ENCODE measurements around the gene NKAIN1. TPM values are rescaled to one million over a fixed set of nuclear protein-coding genes. Genes with fewer than 3 reads are reported as not detected.
A peak's percentile ranks its signal among the peaks of the same experiment; 100 is the strongest.

Gene NKAIN1
- total RNA-seq, 4 donors from 2014 or later = 1.4 to 4.6 (median 4.0) TPM

GRCh38 chr1:31189696-31190674, 49.7 kb downstream of the NKAIN1 start:
- Histone ChIP-seq H3K4me3 (no peak overlapping the region), H3K27me3 (no peaks in the 10 kb centered on the region), H3K27ac (no peak overlapping the region), H3K36me3 (no peaks in the 10 kb centered on the region), H3K4me1 (no peaks in the 10 kb centered on the region), H3K9me3 (no peaks in the 10 kb centered on the region)
- ATAC-seq (no peak), DNase-seq (no peak)
- in situ Hi-C loops (cut with MboI; ENCODE audit: low sequenced_read_pairs in 4 of 4) (loop anchor here (10.0 to 25.0 kb wide), 4 partner anchors 145 to 355 kb away; no protein-coding TSS in a partner anchor), intact Hi-C loops (cut with DNase I; ENCODE audit: low total_unique reads) (no loop called here)
- TF ChIP-seq CTCF (IDR thresholded peaks at IDR 0.05 in 4 of 5, conservative IDR thresholded peaks at IDR 0.05 in 1 of 5) (no peak), POLR2A (IDR thresholded peaks at IDR 0.05) (no peak)

- intact Hi-C loops (cut with DNase I; ENCODE audit: low total_unique reads) = loop anchor here (2.0 to 5.0 kb wide), 4 partner anchors 21 to 365 kb away; no protein-coding TSS in a partner anchor
- in situ Hi-C loops (cut with MboI; ENCODE audit: low sequenced_read_pairs in 4 of 4) = loop anchor here (10.0 to 25.0 kb wide), 4 partner anchors 151 to 361 kb away; no protein-coding TSS in a partner anchor
- no peaks in the 10 kb centered on the region for H3K9me3 ChIP-seq
- DNase-seq = no peak
- peak; percentile 66 to 89 (median 86) for TF ChIP-seq CTCF (IDR thresholded peaks at IDR 0.05 in 4 of 5, conservative IDR thresholded peaks at IDR 0.05 in 1 of 5)
- no peak for TF ChIP-seq POLR2A (IDR thresholded peaks at IDR 0.05)
- no peaks in the 10 kb centered on the region for H3K36me3 ChIP-seq
- no peaks in the 10 kb centered on the region for H3K27me3 ChIP-seq
- peaks cover 8 to 16% of the 10 kb centered on the region in 2 donors for H3K4me1 ChIP-seq
- H3K4me3 ChIP-seq = no peak overlapping the region
- H3K27ac ChIP-seq = no peak overlapping the region
- ATAC-seq = no peak
Observed at GRCh38 chr1:31183927-31184554, 55.6 kb downstream of the NKAIN1 start.

- Histone ChIP-seq H3K27me3 (no peaks in the 10 kb centered on the region), H3K27ac (peak overlapping the region in 1 of 4 donors; percentile 27), H3K4me3 (no peak overlapping the region), H3K9me3 (no peaks in the 10 kb centered on the region), H3K36me3 (no peaks in the 10 kb centered on the region), H3K4me1 (peaks cover 8 to 16% of the 10 kb centered on the region in 2 donors)
- ATAC-seq = no peak
- intact Hi-C loops (cut with DNase I; ENCODE audit: low total_unique reads) = loop anchor here (2.0 to 5.0 kb wide), 3 partner anchors 20 to 366 kb away; no protein-coding TSS in a partner anchor
- TF ChIP-seq CTCF (IDR thresholded peaks at IDR 0.05 in 4 of 5, conservative IDR thresholded peaks at IDR 0.05 in 1 of 5) (no peak), POLR2A (IDR thresholded peaks at IDR 0.05) (no peak)
- in situ Hi-C loops (cut with MboI; ENCODE audit: low sequenced_read_pairs in 4 of 4) = loop anchor here (10.0 to 25.0 kb wide), 4 partner anchors 152 to 362 kb away; no protein-coding TSS in a partner anchor
- DNase-seq = no peak
Observed at GRCh38 chr1:31183126-31183525, 56.6 kb downstream of the NKAIN1 start.

GRCh38 chr1:31182352-31182751, 57.3 kb downstream of the NKAIN1 start:
- no peaks in the 10 kb centered on the region for H3K36me3 ChIP-seq
- ATAC-seq = peak; percentile 88 to 92
- DNase-seq = peak; percentile 80 to 83
- peak overlapping the region in 3 of 4 donors; percentile 39 to 49 (median 48) for H3K27ac ChIP-seq
- H3K4me1 ChIP-seq = peaks cover 8 to 16% of the 10 kb centered on the region in 2 donors
- no peak for TF ChIP-seq POLR2A (IDR thresholded peaks at IDR 0.05)
- peak; percentile 8 to 59 (median 54) for TF ChIP-seq CTCF (IDR thresholded peaks at IDR 0.05 in 4 of 5, conservative IDR thresholded peaks at IDR 0.05 in 1 of 5)
- no peaks in the 10 kb centered on the region for H3K27me3 ChIP-seq
- in situ Hi-C loops (cut with MboI; ENCODE audit: low sequenced_read_pairs in 4 of 4) (loop anchor here (10.0 to 25.0 kb wide), 4 partner anchors 152 to 362 kb away; no protein-coding TSS in a partner anchor), intact Hi-C loops (cut with DNase I; ENCODE audit: low total_unique reads) (loop anchor here (2.0 to 5.0 kb wide), 3 partner anchors 20 to 366 kb away; no protein-coding TSS in a partner anchor)
- no peaks in the 10 kb centered on the region for H3K9me3 ChIP-seq
- peak overlapping the region; percentile 12 to 46 (median 38) for H3K4me3 ChIP-seq

Data from gastrocnemius medialis (tissue), 4 donors.